Measurements from ENCODE around the gene HSP90AA1. TPM values are rescaled to one million over a fixed set of nuclear protein-coding genes. Genes with fewer than 3 reads are reported as not detected.

Gene HSP90AA1
- total RNA-seq, 1 donor from 2014 or later = 120 TPM

GRCh38 chr14:102050625-102051024 lies 36.2 kb downstream of the HSP90AA1 start:
- Histone ChIP-seq H3K9me3 (no peaks in the 10 kb centered on the region), H3K36me3 (peaks cover 48 to 65% of the 10 kb centered on the region in 2 donors), H3K27me3 (no peaks in the 10 kb centered on the region), H3K4me1 (peaks cover 0 to 3% of the 10 kb centered on the region in 2 donors), H3K27ac (no peak overlapping the region), H3K4me3 (no peak overlapping the region)
- intact Hi-C loops (cut with DNase I) = no loop called here
- TF ChIP-seq CTCF (IDR thresholded peaks at IDR 0.05) = no peak
- DNase-seq (ENCODE audit: low spot score in 2 of 2) = no peak

GRCh38 chr14:102050026-102050405 lies 36.8 kb downstream of the HSP90AA1 start:
- TF ChIP-seq CTCF (IDR thresholded peaks at IDR 0.05) = no peak
- intact Hi-C loops (cut with DNase I) = no loop called here
- no peak overlapping the region for H3K27ac ChIP-seq
- H3K4me3 ChIP-seq = no peak overlapping the region
- no peak for DNase-seq (ENCODE audit: low spot score in 2 of 2)
- no peaks in the 10 kb centered on the region for H3K9me3 ChIP-seq
- H3K4me1 ChIP-seq = peaks cover 0 to 3% of the 10 kb centered on the region in 2 donors
- peaks cover 53 to 71% of the 10 kb centered on the region in 2 donors for H3K36me3 ChIP-seq
- H3K27me3 ChIP-seq = no peaks in the 10 kb centered on the region

GRCh38 chr14:102049258-102050025 lies 37.4 kb downstream of the HSP90AA1 start:
- Histone ChIP-seq H3K27me3 (no peaks in the 10 kb centered on the region), H3K27ac (no peak overlapping the region), H3K9me3 (no peaks in the 10 kb centered on the region), H3K4me3 (no peak overlapping the region), H3K36me3 (peaks cover 58 to 76% of the 10 kb centered on the region in 2 donors), H3K4me1 (peaks cover 0 to 3% of the 10 kb centered on the region in 2 donors)
- intact Hi-C loops (cut with DNase I) = loop anchor here (5.0 kb wide), 2 partner anchors 87 to 268 kb away; partner anchors contain the start of genes DYNC1H1 and ZNF839
- no peak for DNase-seq (ENCODE audit: low spot score in 2 of 2)
- TF ChIP-seq CTCF (IDR thresholded peaks at IDR 0.05) = no peak

GRCh38 chr14:102047808-102048540 lies 38.9 kb downstream of the HSP90AA1 start:
- no peaks in the 10 kb centered on the region for H3K27me3 ChIP-seq
- no peak overlapping the region for H3K4me3 ChIP-seq
- DNase-seq (ENCODE audit: low spot score in 2 of 2) = no peak
- H3K9me3 ChIP-seq = no peaks in the 10 kb centered on the region
- no peak for TF ChIP-seq CTCF (IDR thresholded peaks at IDR 0.05)
- intact Hi-C loops (cut with DNase I) = loop anchor here (5.0 kb wide), 2 partner anchors 86 to 269 kb away; partner anchors contain the start of genes DYNC1H1 and ZNF839
- H3K36me3 ChIP-seq = peaks cover 73 to 88% of the 10 kb centered on the region in 2 donors
- H3K4me1 ChIP-seq = peaks cover 0 to 3% of the 10 kb centered on the region in 2 donors
- H3K27ac ChIP-seq = no peak overlapping the region

GRCh38 chr14:102046337-102047278 lies 40.2 kb downstream of the HSP90AA1 start:
- intact Hi-C loops (cut with DNase I) = loop anchor here (1.0 to 5.0 kb wide), 3 partner anchors 50 to 271 kb away; partner anchors contain the start of genes DYNC1H1 and ZNF839
- Histone ChIP-seq H3K4me1 (peaks cover 0 to 3% of the 10 kb centered on the region in 2 donors), H3K27ac (peak overlapping the region in 1 of 2 donors; percentile 47), H3K36me3 (peaks cover 79 to 88% of the 10 kb centered on the region in 2 donors), H3K9me3 (no peaks in the 10 kb centered on the region), H3K27me3 (no peaks in the 10 kb centered on the region), H3K4me3 (no peak overlapping the region)
- TF ChIP-seq CTCF (IDR thresholded peaks at IDR 0.05) = peak; percentile 54 to 68 (median 56)
- DNase-seq (ENCODE audit: low spot score in 2 of 2) = peak; percentile 41 to 90

Data from ascending aorta (tissue), 2 donors.